ENCODE results near the gene XXYLT1. TPM values are rescaled to one million over a fixed set of nuclear protein-coding genes. Genes with fewer than 3 reads are reported as not detected.
"Not testable (repeated sequence)": the region's sequence is repeated elsewhere in the genome, so short reads cannot be mapped to it uniquely, and the experiment has no call there.

Gene XXYLT1
- total RNA-seq, 1 experiment from 2014 or later: 16.9 TPM

GRCh38 chr3:195204360-195205163, 66.4 kb downstream of the XXYLT1 start:
- no peak for DNase-seq (ENCODE audit: low read depth, low spot score)
- in situ Hi-C loops (cut with HindIII; ENCODE audit: low pct_unique_long_range_greater_than_20kb, low sequenced_read_pairs): no loop called here

GRCh38 chr3:195203606-195204005, 67.4 kb downstream of the XXYLT1 start:
- in situ Hi-C loops (cut with HindIII; ENCODE audit: low pct_unique_long_range_greater_than_20kb, low sequenced_read_pairs): no loop called here
- DNase-seq (ENCODE audit: low read depth, low spot score): no peak

- DNase-seq (ENCODE audit: low read depth, low spot score): no peak
- in situ Hi-C loops (cut with HindIII; ENCODE audit: low pct_unique_long_range_greater_than_20kb, low sequenced_read_pairs): no loop called here
These were observed 69.7 kb downstream of the XXYLT1 start for GRCh38 chr3:195201295-195201694.

GRCh38 chr3:195200010-195200822, 70.7 kb downstream of the XXYLT1 start:
- in situ Hi-C loops (cut with HindIII; ENCODE audit: low pct_unique_long_range_greater_than_20kb, low sequenced_read_pairs): no loop called here
- no peak for DNase-seq (ENCODE audit: low read depth, low spot score)

- DNase-seq (ENCODE audit: low read depth, low spot score): no peak
- in situ Hi-C loops (cut with HindIII; ENCODE audit: low pct_unique_long_range_greater_than_20kb, low sequenced_read_pairs): no loop called here
These were observed 72.3 kb downstream of the XXYLT1 start for GRCh38 chr3:195198426-195199346.

- in situ Hi-C loops (cut with HindIII; ENCODE audit: low pct_unique_long_range_greater_than_20kb, low sequenced_read_pairs): no loop called here
These were observed 73.1 kb downstream of the XXYLT1 start for GRCh38 chr3:195197765-195198425.

GRCh38 chr3:195196266-195196665, 74.7 kb downstream of the XXYLT1 start:
- in situ Hi-C loops (cut with HindIII; ENCODE audit: low pct_unique_long_range_greater_than_20kb, low sequenced_read_pairs): no loop called here
- no peak for DNase-seq (ENCODE audit: low read depth, low spot score)

More at GRCh38 chr3:195197765-195198425, 73.1 kb downstream of the XXYLT1 start:
- no peak for DNase-seq (ENCODE audit: low read depth, low spot score)

GRCh38 chr3:195195321-195196209, 75.4 kb downstream of the XXYLT1 start:
- peak; percentile 99 for DNase-seq (ENCODE audit: low read depth, low spot score)
- in situ Hi-C loops (cut with HindIII; ENCODE audit: low pct_unique_long_range_greater_than_20kb, low sequenced_read_pairs): no loop called here

GRCh38 chr3:195194559-195195206, 76.3 kb downstream of the XXYLT1 start:
- DNase-seq (ENCODE audit: low read depth, low spot score): peak; percentile 68
- in situ Hi-C loops (cut with HindIII; ENCODE audit: low pct_unique_long_range_greater_than_20kb, low sequenced_read_pairs): no loop called here

GRCh38 chr3:195191580-195191979, 79.4 kb downstream of the XXYLT1 start:
- no peak for DNase-seq (ENCODE audit: low read depth, low spot score)
- in situ Hi-C loops (cut with HindIII; ENCODE audit: low pct_unique_long_range_greater_than_20kb, low sequenced_read_pairs): no loop called here

GRCh38 chr3:195189821-195190220, 81.1 kb downstream of the XXYLT1 start:
- DNase-seq (ENCODE audit: low read depth, low spot score): no peak
- in situ Hi-C loops (cut with HindIII; ENCODE audit: low pct_unique_long_range_greater_than_20kb, low sequenced_read_pairs): no loop called here

GRCh38 chr3:195188426-195188927, 82.5 kb downstream of the XXYLT1 start:
- in situ Hi-C loops (cut with HindIII; ENCODE audit: low pct_unique_long_range_greater_than_20kb, low sequenced_read_pairs): no loop called here

GRCh38 chr3:195187609-195188425, 83.1 kb downstream of the XXYLT1 start:
- in situ Hi-C loops (cut with HindIII; ENCODE audit: low pct_unique_long_range_greater_than_20kb, low sequenced_read_pairs): no loop called here
- peak; percentile 38 for DNase-seq (ENCODE audit: low read depth, low spot score)

More at GRCh38 chr3:195188426-195188927, 82.5 kb downstream of the XXYLT1 start:
- peak; percentile 46 for DNase-seq (ENCODE audit: low read depth, low spot score)

- in situ Hi-C loops (cut with HindIII; ENCODE audit: low pct_unique_long_range_greater_than_20kb, low sequenced_read_pairs); DNase-seq (ENCODE audit: low read depth, low spot score): not testable (repeated sequence)
These were observed 84.3 kb downstream of the XXYLT1 start for GRCh38 chr3:195186710-195187047.
